ENCODE results near the gene LAMB3. TPM values are rescaled to one million over a fixed set of nuclear protein-coding genes. Genes with fewer than 3 reads are reported as not detected.

The LAMB3 gene
- total RNA-seq, 1 donor from 2014 or later = not detected

- no peaks in the 10 kb centered on the region for H3K36me3 Mint-ChIP-seq (ENCODE audit: low read depth)
- no peak overlapping the region for H3K27ac Mint-ChIP-seq (ENCODE audit: unreplicated experiment)
- no peak for DNase-seq (ENCODE audit: low read depth, low spot score)
- H3K4me1 Mint-ChIP-seq = peaks cover 11% of the 10 kb centered on the region
- peaks cover 9% of the 10 kb centered on the region for H3K27me3 Mint-ChIP-seq (ENCODE audit: low read depth)
- no peak overlapping the region for H3K4me3 Mint-ChIP-seq
- no peak for TF ChIP-seq CTCF (conservative IDR thresholded peaks at IDR 0.05)
- no peaks in the 10 kb centered on the region for H3K9me3 Mint-ChIP-seq
Measured at GRCh38 chr1:209621741-209622655, 30.2 kb downstream of the LAMB3 start.

DNA sequence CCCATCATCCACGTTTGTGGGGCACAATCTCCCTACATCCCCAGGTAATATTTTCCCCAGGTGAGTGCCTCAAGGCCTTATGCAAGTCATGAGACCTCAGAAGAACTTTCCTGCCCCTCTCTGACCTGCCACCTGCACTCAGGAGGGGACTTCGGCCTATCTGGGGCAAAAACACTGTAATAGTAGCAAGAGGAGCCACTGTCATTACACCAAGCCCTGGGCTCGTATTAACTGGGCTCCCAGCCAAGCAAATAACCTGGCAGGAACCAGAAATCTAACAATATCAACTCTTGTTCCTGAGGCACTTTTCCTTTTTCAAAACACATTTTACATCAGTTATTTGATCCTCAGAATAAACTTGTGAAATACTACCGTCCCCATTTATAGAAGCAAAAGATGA is 30.9 kb downstream of the LAMB3 start:
- no peak overlapping the region for H3K27ac Mint-ChIP-seq (ENCODE audit: unreplicated experiment)
- TF ChIP-seq CTCF (conservative IDR thresholded peaks at IDR 0.05) = no peak
- peaks cover 11% of the 10 kb centered on the region for H3K4me1 Mint-ChIP-seq
- no peaks in the 10 kb centered on the region for H3K36me3 Mint-ChIP-seq (ENCODE audit: low read depth)
- peaks cover 9% of the 10 kb centered on the region for H3K27me3 Mint-ChIP-seq (ENCODE audit: low read depth)
- no peak overlapping the region for H3K4me3 Mint-ChIP-seq
- no peak for DNase-seq (ENCODE audit: low read depth, low spot score)
- no peaks in the 10 kb centered on the region for H3K9me3 Mint-ChIP-seq

- Mint-ChIP-seq H3K27me3 (ENCODE audit: low read depth) (peaks cover 13% of the 10 kb centered on the region), H3K36me3 (ENCODE audit: low read depth) (no peaks in the 10 kb centered on the region), H3K27ac (ENCODE audit: unreplicated experiment) (no peak overlapping the region), H3K4me1 (peaks cover 4% of the 10 kb centered on the region), H3K4me3 (no peak overlapping the region), H3K9me3 (no peaks in the 10 kb centered on the region)
- DNase-seq (ENCODE audit: low read depth, low spot score) = no peak
- no peak for TF ChIP-seq CTCF (conservative IDR thresholded peaks at IDR 0.05)
Measured at GRCh38 chr1:209620487-209620884, 31.7 kb downstream of the LAMB3 start.

GRCh38 chr1:209619696-209620486 is 32.3 kb downstream of the LAMB3 start:
- no peak for TF ChIP-seq CTCF (conservative IDR thresholded peaks at IDR 0.05)
- DNase-seq (ENCODE audit: low read depth, low spot score) = no peak
- Mint-ChIP-seq H3K36me3 (ENCODE audit: low read depth) (no peaks in the 10 kb centered on the region), H3K9me3 (no peaks in the 10 kb centered on the region), H3K4me3 (no peak overlapping the region), H3K4me1 (peaks cover 4% of the 10 kb centered on the region), H3K27ac (ENCODE audit: unreplicated experiment) (no peak overlapping the region), H3K27me3 (ENCODE audit: low read depth) (peaks cover 13% of the 10 kb centered on the region)

DNA sequence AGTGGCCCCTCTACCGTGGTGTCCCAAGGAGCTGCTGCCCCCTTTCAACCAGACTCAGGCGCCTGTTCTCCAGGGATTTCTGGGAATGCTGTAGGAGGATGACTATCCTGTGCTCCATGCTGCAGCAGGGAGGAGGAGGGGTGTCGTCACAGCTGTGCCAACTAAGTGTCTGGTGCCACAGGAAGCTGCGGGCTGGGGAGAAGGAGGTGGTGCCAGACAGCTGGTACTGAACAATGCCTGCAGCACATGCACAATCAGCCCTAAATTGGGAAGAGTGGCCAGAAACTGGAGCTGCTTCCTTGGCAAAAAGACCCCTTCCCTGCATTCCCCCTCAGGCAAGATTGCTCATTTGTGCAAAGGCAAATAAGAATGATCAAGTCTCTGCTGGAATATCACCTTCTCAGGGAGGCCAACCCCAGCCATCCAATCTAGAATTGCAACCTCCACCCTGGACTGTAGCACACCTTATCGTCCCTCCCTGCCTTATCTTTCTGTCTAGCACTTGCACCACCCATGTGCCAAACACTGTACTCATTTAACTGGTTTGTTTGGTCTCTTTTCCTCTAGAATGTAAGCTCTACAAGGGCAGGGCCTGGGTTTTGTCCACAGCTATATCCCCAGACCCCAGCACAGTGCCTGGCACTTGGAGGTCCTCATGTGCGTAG is 33.3 kb downstream of the LAMB3 start:
- Mint-ChIP-seq H3K36me3 (ENCODE audit: low read depth) (no peaks in the 10 kb centered on the region), H3K9me3 (no peaks in the 10 kb centered on the region), H3K27ac (ENCODE audit: unreplicated experiment) (no peak overlapping the region), H3K27me3 (ENCODE audit: low read depth) (peaks cover 6% of the 10 kb centered on the region), H3K4me3 (no peak overlapping the region), H3K4me1 (no peaks in the 10 kb centered on the region)
- no peak for DNase-seq (ENCODE audit: low read depth, low spot score)
- no peak for TF ChIP-seq CTCF (conservative IDR thresholded peaks at IDR 0.05)

Measured in neural crest cell (in vitro differentiated cells).